Measurements from ENCODE around the gene NAALADL2.

NAALADL2 gene

GRCh38 chr3:175297216-175297615, 438.1 kb downstream of the NAALADL2 start:
- Mint-ChIP-seq H3K27me3 (no peaks in the 10 kb centered on the region), H3K36me3 (ENCODE audit: low read depth) (no peaks in the 10 kb centered on the region), H3K4me3 (no peak overlapping the region), H3K27ac (no peak overlapping the region), H3K9me3 (no peaks in the 10 kb centered on the region), H3K4me1 (ENCODE audit: low read depth) (no peaks in the 10 kb centered on the region)

GRCh38 chr3:175301741-175302140, 442.6 kb downstream of the NAALADL2 start:
- no peaks in the 10 kb centered on the region for H3K36me3 Mint-ChIP-seq (ENCODE audit: low read depth)
- no peaks in the 10 kb centered on the region for H3K9me3 Mint-ChIP-seq
- H3K27ac Mint-ChIP-seq, result no peak overlapping the region
- H3K4me1 Mint-ChIP-seq (ENCODE audit: low read depth), result no peaks in the 10 kb centered on the region
- H3K27me3 Mint-ChIP-seq, result no peaks in the 10 kb centered on the region
- H3K4me3 Mint-ChIP-seq, result no peak overlapping the region

DNA sequence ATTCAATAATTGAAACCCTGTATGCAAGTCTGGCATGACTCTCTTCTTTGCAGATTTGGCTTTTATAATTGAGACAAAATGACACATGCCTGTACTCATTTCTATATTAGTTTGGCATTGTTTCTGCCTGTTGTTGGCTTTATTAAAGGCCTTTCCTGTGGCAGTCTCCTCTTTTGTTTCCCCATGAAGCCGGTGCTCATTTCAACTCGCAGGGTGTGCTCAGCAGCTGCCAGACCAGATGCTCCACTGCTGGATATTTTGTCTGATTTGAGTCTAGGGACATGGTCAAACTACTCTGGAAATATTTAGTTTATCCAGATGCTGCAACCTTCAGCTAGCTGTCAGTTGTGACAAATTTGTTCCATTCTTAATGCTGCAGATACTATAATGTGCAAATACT, 445.3 kb downstream of the NAALADL2 start:
- H3K4me1 Mint-ChIP-seq (ENCODE audit: low read depth), result no peaks in the 10 kb centered on the region
- H3K4me3 Mint-ChIP-seq, result no peak overlapping the region
- H3K36me3 Mint-ChIP-seq (ENCODE audit: low read depth), result no peaks in the 10 kb centered on the region
- no peaks in the 10 kb centered on the region for H3K27me3 Mint-ChIP-seq
- H3K27ac Mint-ChIP-seq, result no peak overlapping the region
- no peaks in the 10 kb centered on the region for H3K9me3 Mint-ChIP-seq

DNA sequence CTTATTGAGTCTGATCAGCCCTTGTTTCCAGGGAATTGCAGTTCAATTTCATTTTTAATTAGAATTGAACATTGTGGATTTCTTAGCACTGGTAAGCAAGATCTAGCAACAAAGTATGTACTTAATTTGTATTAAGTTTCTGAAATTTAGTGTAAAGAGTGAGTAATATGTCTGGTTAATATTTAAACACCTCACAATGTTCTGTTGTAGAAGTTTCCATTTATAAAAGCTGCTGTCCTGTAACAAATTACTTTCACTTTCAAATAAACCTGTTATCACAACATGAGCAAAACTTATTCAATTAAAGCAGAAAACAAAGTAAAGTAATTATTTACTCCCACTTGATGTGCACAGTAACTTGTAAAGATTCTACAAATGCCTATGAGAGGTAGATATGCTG, 448.5 kb downstream of the NAALADL2 start:
- Mint-ChIP-seq H3K36me3 (ENCODE audit: low read depth) (no peaks in the 10 kb centered on the region), H3K27me3 (no peaks in the 10 kb centered on the region), H3K9me3 (no peaks in the 10 kb centered on the region), H3K4me1 (ENCODE audit: low read depth) (no peaks in the 10 kb centered on the region), H3K4me3 (no peak overlapping the region), H3K27ac (no peak overlapping the region)

GRCh38 chr3:175308097-175308496, 449.0 kb downstream of the NAALADL2 start:
- Mint-ChIP-seq H3K4me1 (ENCODE audit: low read depth) (no peaks in the 10 kb centered on the region), H3K9me3 (no peaks in the 10 kb centered on the region), H3K27me3 (no peaks in the 10 kb centered on the region)

GRCh38 chr3:175310046-175310445, 450.9 kb downstream of the NAALADL2 start:
- H3K9me3 Mint-ChIP-seq, result no peaks in the 10 kb centered on the region
- H3K36me3 Mint-ChIP-seq (ENCODE audit: low read depth), result no peaks in the 10 kb centered on the region
- H3K27me3 Mint-ChIP-seq, result no peaks in the 10 kb centered on the region
- H3K4me1 Mint-ChIP-seq (ENCODE audit: low read depth), result no peaks in the 10 kb centered on the region
- H3K4me3 Mint-ChIP-seq, result no peak overlapping the region
- H3K27ac Mint-ChIP-seq, result no peak overlapping the region

More at GRCh38 chr3:175308097-175308496, 449.0 kb downstream of the NAALADL2 start:
- Mint-ChIP-seq H3K27ac (no peak overlapping the region), H3K36me3 (ENCODE audit: low read depth) (no peaks in the 10 kb centered on the region), H3K4me3 (no peak overlapping the region)

DNA sequence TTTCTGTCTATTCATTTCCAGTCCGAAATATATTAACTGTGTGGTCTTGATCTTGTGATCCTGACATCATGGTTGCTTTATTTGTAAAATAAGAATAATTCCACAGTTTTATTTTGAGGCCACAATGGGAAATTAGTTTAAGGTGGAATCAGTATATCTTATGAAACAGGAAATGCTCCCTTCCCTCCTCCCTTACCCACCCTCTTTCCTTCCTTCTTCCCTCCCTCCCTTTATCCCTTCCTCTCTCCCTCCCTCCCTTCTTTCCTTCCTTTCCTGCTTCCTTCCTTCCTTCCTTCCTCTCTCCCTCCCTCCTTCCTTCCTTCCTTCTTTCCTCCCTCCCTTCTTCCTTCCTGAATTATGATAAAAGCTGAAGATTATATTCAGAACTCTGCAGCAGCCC, 452.3 kb downstream of the NAALADL2 start:
- Mint-ChIP-seq H3K4me3 (no peak overlapping the region), H3K27me3 (no peaks in the 10 kb centered on the region), H3K4me1 (ENCODE audit: low read depth) (no peaks in the 10 kb centered on the region), H3K36me3 (ENCODE audit: low read depth) (no peaks in the 10 kb centered on the region), H3K9me3 (no peaks in the 10 kb centered on the region), H3K27ac (no peak overlapping the region)

GRCh38 chr3:175311946-175312345, 452.8 kb downstream of the NAALADL2 start:
- H3K36me3 Mint-ChIP-seq (ENCODE audit: low read depth), result no peaks in the 10 kb centered on the region
- H3K4me1 Mint-ChIP-seq (ENCODE audit: low read depth), result no peaks in the 10 kb centered on the region
- H3K4me3 Mint-ChIP-seq, result no peak overlapping the region
- H3K9me3 Mint-ChIP-seq, result no peaks in the 10 kb centered on the region
- H3K27ac Mint-ChIP-seq, result no peak overlapping the region
- no peaks in the 10 kb centered on the region for H3K27me3 Mint-ChIP-seq

GRCh38 chr3:175312791-175313190, 453.7 kb downstream of the NAALADL2 start:
- Mint-ChIP-seq H3K27ac (no peak overlapping the region), H3K9me3 (no peaks in the 10 kb centered on the region), H3K36me3 (ENCODE audit: low read depth) (no peaks in the 10 kb centered on the region), H3K4me1 (ENCODE audit: low read depth) (no peaks in the 10 kb centered on the region), H3K27me3 (no peaks in the 10 kb centered on the region), H3K4me3 (no peak overlapping the region)

DNA sequence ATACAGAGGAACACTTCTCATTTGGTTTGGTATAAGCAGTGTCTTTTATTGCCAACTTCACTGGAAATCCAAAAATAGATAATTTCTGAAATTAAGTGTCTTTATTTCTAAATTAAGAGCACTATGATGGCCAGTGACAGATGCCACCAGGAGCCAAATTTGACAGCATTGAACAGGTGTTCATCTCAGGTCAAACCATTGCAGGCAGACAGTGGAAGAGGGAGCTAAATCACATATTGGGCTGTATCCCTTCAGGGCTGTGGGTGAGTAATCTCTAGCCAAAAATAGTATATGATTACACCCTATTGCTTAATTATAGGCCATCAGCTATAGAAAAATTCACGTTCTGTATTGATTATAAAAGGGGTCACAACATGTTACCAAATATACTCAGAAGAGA, 457.7 kb downstream of the NAALADL2 start:
- Mint-ChIP-seq H3K36me3 (ENCODE audit: low read depth) (no peaks in the 10 kb centered on the region), H3K4me1 (ENCODE audit: low read depth) (no peaks in the 10 kb centered on the region), H3K4me3 (no peak overlapping the region), H3K9me3 (no peaks in the 10 kb centered on the region), H3K27ac (no peak overlapping the region), H3K27me3 (no peaks in the 10 kb centered on the region)

GRCh38 chr3:175325440-175325839, 466.3 kb downstream of the NAALADL2 start:
- peaks cover 21% of the 10 kb centered on the region for H3K9me3 Mint-ChIP-seq
- no peak overlapping the region for H3K27ac Mint-ChIP-seq
- no peaks in the 10 kb centered on the region for H3K36me3 Mint-ChIP-seq (ENCODE audit: low read depth)
- no peaks in the 10 kb centered on the region for H3K27me3 Mint-ChIP-seq
- no peaks in the 10 kb centered on the region for H3K4me1 Mint-ChIP-seq (ENCODE audit: low read depth)
- no peak overlapping the region for H3K4me3 Mint-ChIP-seq

- Mint-ChIP-seq H3K27ac (no peak overlapping the region), H3K4me3 (no peak overlapping the region), H3K9me3 (peaks cover 21% of the 10 kb centered on the region), H3K36me3 (ENCODE audit: low read depth) (no peaks in the 10 kb centered on the region), H3K27me3 (no peaks in the 10 kb centered on the region), H3K4me1 (ENCODE audit: low read depth) (no peaks in the 10 kb centered on the region)
These were observed 466.9 kb downstream of the NAALADL2 start for GRCh38 chr3:175326041-175326440.

- no peaks in the 10 kb centered on the region for H3K27me3 Mint-ChIP-seq
- H3K4me1 Mint-ChIP-seq (ENCODE audit: low read depth), result no peaks in the 10 kb centered on the region
- H3K9me3 Mint-ChIP-seq, result peaks cover 18% of the 10 kb centered on the region
- no peaks in the 10 kb centered on the region for H3K36me3 Mint-ChIP-seq (ENCODE audit: low read depth)
- H3K27ac Mint-ChIP-seq, result no peak overlapping the region
- no peak overlapping the region for H3K4me3 Mint-ChIP-seq
These were observed 470.2 kb downstream of the NAALADL2 start for GRCh38 chr3:175329373-175329772.

DNA sequence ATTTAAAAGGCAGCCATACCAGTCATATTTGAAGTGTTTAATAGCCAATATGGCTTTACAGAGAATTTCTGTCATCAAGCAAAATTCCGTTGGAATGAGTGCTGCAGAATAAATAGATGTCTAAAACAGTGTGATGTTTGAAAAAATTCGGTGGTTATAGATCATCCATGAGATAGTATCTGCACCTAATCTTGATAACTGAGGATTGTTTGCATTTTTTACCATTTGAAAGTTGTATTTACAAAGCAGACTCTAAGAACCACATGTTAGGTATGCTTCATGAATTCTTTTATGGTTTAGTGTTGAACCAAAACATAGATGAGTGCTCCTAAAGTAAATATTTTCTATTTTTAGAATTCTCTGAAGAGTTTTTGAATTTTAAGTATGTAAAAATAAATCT, 476.1 kb downstream of the NAALADL2 start:
- Mint-ChIP-seq H3K27me3 (no peaks in the 10 kb centered on the region), H3K4me3 (no peak overlapping the region), H3K9me3 (no peaks in the 10 kb centered on the region), H3K4me1 (ENCODE audit: low read depth) (no peaks in the 10 kb centered on the region), H3K27ac (no peak overlapping the region), H3K36me3 (ENCODE audit: low read depth) (no peaks in the 10 kb centered on the region)

DNA sequence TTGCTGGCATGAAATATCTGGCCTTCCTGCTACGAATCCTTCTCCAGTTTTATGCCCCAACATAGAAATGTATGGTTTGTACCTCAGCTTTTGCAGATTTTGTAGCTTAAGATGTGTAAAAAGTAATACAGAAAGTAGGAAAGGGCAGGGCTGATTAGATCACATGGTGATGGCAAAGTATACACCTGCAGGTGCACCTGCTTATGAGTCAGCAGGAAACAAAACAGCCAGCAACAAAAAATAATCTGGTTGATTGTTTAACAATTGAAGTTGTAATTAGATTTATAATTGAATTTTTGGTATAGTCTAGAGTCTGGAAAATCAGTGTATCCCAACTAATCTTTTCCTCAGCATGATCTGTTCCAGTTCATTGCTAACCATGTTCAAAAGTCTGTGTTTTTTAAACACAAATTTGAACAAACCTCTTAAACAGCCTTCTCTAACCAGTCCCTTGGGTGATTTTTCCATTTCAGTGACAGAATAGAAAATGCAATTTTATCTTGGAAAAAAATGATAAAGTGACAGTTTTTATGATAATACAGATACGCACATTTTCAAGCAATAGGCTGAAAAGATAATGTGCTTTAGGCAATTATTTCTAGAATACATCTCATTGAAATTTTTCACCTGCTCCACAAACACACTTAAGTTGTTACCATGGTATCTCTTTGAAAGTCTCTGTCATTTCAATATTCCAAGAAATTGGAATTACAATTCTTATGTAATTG, 477.4 kb downstream of the NAALADL2 start:
- Mint-ChIP-seq H3K27ac (no peak overlapping the region), H3K9me3 (no peaks in the 10 kb centered on the region), H3K4me3 (no peak overlapping the region), H3K36me3 (ENCODE audit: low read depth) (no peaks in the 10 kb centered on the region), H3K27me3 (no peaks in the 10 kb centered on the region), H3K4me1 (ENCODE audit: low read depth) (no peaks in the 10 kb centered on the region)

GRCh38 chr3:175337631-175338030, 478.5 kb downstream of the NAALADL2 start:
- Mint-ChIP-seq H3K4me3 (no peak overlapping the region), H3K9me3 (no peaks in the 10 kb centered on the region), H3K4me1 (ENCODE audit: low read depth) (no peaks in the 10 kb centered on the region), H3K36me3 (ENCODE audit: low read depth) (no peaks in the 10 kb centered on the region), H3K27me3 (no peaks in the 10 kb centered on the region), H3K27ac (no peak overlapping the region)

All from stimulated activated naive CD8-positive, alpha-beta T cell treated with anti-CD3 and anti-CD28 coated beads, Interleukin-15, Interleukin-2, amounts not matched to agents 100 ng/mL and 50 ng/mL, for 24 hours (primary cell).